HG03342 (cell line): ENCODE data around the gene AMT.

Experiments
- ATAC-seq: cut with Tn5 transposase; IDR thresholded peaks from one replicate; pipeline ENCODE4 v1.9.1; 2021; ENCODE audit warnings: mild to moderate bottlenecking, moderate library complexity; ENCODE audit not compliant: unreplicated experiment

AMT gene

DNA sequence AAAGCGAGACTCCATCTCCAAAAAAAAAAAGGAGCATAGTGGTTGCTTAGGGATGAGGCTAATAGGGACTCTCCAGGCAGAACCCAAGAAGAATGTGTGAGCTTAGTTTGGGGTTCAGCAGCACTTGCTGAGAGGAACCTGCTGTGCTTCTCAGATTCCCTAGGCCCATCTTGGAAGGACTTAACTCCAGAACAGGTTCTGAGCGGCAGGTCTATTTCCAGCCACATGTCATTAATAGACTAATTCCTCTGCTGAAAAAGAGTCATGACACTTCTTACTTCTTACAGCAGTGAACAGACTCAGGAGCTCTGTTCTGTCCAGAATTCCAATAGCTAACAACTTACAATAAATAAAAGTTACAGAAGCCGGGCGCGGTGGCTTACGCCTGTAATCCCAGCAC is 33.0 kb downstream of the AMT start:
- ATAC-seq: no peak

- no peak for ATAC-seq
Measured at GRCh38 chr3:49388289-49388820, 33.9 kb downstream of the AMT start.

DNA sequence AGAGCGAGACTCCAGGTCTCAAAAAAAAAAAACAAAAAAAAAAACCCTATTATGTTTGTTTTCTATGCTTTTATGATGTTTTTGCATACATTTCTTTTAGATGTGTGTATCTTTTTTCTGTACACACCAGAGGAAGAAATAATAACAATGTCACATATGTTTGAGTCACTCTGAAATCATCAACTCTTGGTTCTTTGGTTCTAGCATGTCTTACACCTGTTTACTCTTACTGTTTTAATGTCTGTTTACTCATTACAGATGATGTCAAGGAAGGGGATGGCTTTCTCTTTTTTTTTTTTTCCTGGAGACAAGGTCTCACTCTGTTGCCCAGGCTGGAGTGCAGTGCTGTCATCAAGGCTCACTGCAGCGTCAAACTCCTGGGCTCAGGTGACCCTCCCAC is 34.6 kb downstream of the AMT start:
- no peak for ATAC-seq

GRCh38 chr3:49386056-49386756 is 36.1 kb downstream of the AMT start:
- ATAC-seq: no peak

- no peak for ATAC-seq
Measured at GRCh38 chr3:49385617-49386016, 36.7 kb downstream of the AMT start.

DNA sequence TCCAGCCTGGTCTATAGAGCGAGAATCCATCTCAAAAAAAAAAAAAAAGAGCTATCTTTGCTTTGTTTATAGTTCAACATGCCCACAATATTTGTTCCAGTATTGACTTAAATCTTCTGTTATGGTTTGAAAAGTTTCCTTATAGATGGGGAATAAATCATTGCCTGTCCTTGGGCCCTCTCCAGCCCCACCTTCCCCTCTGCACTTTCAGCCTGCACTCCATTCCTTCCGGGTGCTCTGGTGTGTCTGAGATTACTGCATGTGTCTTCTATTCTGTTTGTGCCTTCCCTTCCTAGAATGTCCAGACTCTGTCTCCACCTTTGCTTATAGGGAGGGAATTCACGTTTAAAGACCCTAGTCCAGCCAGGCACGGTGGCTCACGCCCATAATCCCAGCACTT is 38.9 kb downstream of the AMT start:
- ATAC-seq: no peak

GRCh38 chr3:49378249-49378895 is 43.9 kb downstream of the AMT start:
- no peak for ATAC-seq

DNA sequence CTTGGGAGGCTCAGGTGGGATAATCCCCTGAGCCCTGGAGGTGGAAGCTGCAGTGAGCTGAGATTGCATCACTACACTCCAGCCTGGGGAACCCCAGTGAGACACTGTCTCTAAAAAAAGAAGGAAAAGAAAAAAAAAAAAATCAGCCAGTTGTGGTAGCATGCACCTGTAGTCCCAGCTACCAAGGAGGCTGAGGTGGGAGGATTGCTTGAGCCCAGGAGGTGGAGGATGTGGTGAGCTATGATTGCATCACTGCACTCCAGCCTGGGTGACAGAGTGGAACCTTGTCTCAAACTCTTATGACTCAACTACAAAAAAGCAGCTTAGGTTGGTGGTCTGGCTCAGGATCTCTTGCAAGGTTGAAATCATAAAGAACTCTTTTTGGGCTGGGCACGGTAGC is 44.8 kb downstream of the AMT start:
- no peak for ATAC-seq

- no peak for ATAC-seq
Measured at GRCh38 chr3:49371946-49372345, 50.3 kb downstream of the AMT start.

GRCh38 chr3:49370585-49371290 is 51.5 kb downstream of the AMT start:
- ATAC-seq: no peak
